Stimulated activated naive CD8-positive, alpha-beta T cell treated with anti-CD3 and anti-CD28 coated beads, Interleukin-15, Interleukin-2, amounts not matched to agents 100 U/mL and 50 U/mL, for 24 hours (primary cell): Measurements from ENCODE around the gene ANKRD13C.
"Not testable (repeated sequence)": the region's sequence is repeated elsewhere in the genome, so short reads cannot be mapped to it uniquely, and the experiment has no call there.

Source experiments
- ATAC-seq: fragments of 150-1000 bp; cut with Tn5 transposase; one replicate; pipeline ENCODE4 v1.10.0; 2021
- DNase-seq: peaks from one replicate; pipeline ENCODE4 v3.0.0; 2021

Gene ANKRD13C, protein sequence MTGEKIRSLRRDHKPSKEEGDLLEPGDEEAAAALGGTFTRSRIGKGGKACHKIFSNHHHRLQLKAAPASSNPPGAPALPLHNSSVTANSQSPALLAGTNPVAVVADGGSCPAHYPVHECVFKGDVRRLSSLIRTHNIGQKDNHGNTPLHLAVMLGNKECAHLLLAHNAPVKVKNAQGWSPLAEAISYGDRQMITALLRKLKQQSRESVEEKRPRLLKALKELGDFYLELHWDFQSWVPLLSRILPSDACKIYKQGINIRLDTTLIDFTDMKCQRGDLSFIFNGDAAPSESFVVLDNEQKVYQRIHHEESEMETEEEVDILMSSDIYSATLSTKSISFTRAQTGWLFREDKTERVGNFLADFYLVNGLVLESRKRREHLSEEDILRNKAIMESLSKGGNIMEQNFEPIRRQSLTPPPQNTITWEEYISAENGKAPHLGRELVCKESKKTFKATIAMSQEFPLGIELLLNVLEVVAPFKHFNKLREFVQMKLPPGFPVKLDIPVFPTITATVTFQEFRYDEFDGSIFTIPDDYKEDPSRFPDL

DNA sequence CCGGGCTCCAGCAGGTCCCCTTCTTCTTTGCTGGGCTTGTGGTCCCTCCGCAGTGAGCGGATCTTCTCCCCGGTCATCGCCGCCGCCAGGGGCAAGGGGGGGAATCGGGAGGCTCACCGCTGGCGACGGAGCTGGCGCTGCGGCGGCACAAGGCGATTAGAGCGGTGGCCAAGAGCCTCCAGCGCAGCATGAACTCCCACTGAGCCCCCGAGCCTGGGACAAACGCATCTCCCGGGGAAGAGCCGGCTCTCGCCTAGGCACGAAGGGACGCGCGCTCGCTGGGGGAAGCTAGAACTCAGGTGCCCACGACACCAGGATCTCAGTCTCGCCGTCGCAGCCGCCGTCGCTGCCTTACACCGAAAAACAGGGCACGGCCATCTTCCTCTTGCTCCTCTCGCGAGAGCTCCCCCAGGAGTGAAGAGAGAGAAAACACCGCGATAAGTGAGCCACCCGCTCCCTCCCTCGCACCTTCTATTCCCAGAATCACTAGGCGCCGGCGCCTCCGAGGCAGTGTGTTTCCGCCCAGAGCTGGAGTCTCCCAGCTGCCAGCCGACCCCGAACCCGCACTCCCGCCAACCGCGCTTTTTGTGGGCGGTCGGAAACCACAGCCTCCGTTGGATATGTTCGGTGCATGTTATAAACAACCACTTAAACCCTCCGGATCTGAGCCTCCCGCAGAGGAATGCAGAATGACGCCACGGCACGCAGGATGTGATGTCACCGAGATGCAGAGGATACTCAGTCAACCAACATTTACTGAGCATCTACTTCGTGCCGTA, at the start of gene ANKRD13C:
ANKRD13C (minus strand) TSS at position 391 of the 779 bp plus-strand sequence; CDS start at position 77, 314 bp downstream.
- DNase-seq (peak; percentile 88), ATAC-seq (peak; percentile 95)

DNA sequence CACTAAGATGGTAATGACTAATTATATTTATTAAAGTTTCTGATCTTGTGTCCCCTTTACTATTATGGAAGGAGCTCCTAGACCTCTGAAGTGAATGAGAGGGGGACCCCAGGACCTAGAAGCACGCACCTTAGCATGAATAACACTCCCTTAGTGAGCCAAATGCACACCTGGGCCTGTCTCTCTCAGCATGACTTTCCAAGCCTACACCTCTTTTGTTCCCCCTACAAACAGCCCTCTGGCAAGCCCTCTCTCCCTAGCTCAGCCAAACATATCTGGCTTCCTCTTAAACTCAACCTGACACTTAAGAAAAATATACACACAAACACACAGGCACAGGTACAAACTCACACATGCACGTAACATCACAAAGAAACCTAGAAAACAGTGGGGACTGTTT, 49.2 kb upstream of the ANKRD13C start:
- DNase-seq (no peak), ATAC-seq (no peak)

- no peak for DNase-seq
- no peak for ATAC-seq
Observed at GRCh38 chr1:70401974-70402373, 47.5 kb upstream of the ANKRD13C start.

DNA sequence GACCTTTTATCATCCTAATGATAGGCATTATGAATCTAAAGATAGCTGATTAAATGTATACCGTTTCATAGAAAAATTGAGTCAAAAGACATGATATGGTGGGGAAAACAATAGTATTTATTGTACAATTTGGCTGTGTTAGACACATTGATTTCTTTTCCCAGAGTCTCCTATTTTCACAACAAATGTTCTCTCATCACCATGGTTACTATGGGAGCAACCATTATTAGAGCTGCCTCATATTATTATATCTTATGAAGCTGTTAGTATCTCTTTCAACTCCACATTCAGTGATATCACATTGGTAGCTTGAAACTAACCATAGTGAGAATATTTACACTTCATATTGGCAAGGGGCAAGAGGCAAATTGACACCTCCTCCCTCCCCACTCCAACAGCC, 45.8 kb upstream of the ANKRD13C start:
- no peak for ATAC-seq

DNA sequence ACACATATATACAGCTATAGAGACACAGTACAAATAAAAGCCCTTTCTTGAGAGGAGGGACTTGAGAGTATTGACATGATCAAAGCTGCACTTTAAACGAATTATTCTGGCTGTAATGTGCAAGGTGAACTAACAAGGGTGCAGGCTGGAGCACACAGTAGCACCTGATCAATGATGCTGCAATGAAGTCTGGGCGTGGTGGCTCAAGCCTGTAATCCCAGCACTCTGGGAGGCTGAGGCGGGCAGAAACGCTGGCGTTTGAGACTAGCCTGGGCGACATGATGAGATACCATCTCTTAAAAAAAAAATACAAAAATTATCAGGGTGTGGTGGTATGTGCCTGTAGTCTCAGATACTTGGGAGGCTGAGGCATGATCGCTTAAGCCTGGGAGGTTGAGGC, 42.5 kb upstream of the ANKRD13C start:
- DNase-seq = no peak
- no peak for ATAC-seq

More for the DNA sequence above, 45.8 kb upstream of the ANKRD13C start:
- no peak for DNase-seq

DNA sequence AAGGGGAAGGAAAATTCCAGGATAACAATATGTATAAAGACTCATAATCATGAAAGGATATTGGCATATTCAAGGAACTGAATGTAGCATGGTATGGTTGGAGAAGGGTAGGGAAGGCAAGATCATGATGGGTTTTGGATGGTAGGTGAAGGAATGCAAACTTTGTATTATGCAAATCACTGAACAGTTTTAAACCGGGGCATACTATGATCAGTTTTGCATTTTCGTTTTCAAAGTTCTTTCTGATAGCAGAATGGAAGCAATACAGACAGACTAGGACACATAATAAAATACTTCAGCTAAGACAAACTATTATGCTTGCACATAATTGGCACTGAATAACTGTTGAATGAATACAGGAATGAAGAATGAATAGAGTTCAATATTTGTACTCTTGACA, 42.1 kb upstream of the ANKRD13C start:
- no peak for DNase-seq

DNA sequence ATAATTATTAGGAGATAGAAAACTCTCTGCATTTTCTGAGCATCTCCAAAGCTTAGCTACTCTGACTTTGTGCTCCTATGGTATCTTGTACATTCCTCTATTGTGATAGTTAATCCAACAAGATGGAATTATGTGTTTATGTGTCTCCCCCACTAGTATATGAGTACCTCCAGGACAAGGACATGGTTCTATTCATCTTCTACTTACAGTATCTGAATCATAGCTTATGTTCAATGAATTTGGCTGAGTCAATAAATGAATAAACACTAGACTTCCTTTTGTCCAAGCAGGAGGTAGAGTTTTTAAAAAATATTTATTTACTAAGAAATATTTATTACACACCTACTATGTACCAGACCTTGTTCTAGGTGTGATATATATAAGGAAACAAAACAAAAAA, 38.1 kb upstream of the ANKRD13C start:
- no peak for DNase-seq
- ATAC-seq = no peak

More for the DNA sequence above, 42.1 kb upstream of the ANKRD13C start:
- no peak for ATAC-seq

DNA sequence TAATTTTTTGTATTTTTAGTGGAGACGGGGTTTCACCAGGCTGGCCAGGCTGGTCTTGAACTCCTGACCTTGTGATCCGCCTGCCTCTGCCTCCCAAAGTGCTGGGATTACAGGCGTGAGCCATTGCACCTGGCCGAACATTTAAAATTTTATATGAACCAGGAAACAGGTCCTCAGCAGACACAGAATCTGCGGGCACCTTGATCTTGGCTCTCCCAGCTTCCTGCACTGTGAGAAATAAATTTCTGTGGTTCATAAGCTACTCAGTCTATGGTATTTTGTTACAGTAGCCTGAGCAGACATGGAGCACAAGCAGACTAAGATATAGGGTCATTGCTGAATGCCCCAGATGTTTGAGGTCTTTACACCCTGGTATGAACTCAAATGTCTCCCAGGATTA, 33.0 kb upstream of the ANKRD13C start:
- ATAC-seq = no peak
- DNase-seq = no peak

DNA sequence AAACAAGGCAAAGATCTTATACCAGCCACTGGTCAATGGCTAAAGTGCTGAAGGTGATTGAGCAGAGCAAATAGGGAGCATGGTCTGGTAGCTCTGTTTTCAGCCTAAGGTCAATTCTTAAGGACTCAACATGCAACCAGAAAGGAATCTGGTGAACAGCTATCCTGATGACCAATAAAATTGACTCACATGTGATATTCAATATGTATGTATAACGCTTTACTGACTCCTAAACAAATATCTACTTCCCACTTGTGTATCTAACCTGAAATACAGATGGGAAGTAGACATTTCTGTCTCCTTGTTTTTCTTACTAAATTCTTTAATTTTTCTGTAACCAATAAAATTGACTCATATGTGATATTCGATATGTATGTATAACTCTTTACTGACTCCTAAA, 31.6 kb upstream of the ANKRD13C start:
- DNase-seq = no peak

GRCh38 chr1:70385477-70385876, 31.0 kb upstream of the ANKRD13C start:
- DNase-seq (no peak), ATAC-seq (no peak)

More for the DNA sequence above, 31.6 kb upstream of the ANKRD13C start:
- ATAC-seq = no peak

GRCh38 chr1:70384542-70384941, 30.0 kb upstream of the ANKRD13C start:
- DNase-seq (no peak), ATAC-seq (no peak)

GRCh38 chr1:70383483-70383882, 29.0 kb upstream of the ANKRD13C start:
- DNase-seq (no peak), ATAC-seq (no peak)

DNA sequence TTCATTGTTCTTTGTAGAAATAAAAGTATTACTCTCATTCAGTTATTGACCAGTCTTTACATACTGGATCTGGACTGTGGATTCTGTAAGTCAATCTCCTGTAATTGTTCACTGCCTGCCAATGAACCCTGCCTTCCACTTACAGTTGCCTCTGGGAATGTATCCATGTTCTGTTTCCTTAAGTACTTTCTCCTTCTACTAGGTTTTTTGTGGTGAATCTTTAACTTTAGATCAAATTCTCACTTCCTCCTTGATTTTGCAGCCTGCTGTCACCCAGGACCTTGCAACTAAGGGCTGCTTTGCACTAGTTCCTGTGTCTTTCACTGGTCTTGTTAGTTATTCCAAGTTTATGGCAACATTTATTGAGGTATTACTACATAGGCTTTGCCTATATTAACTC, 28.2 kb upstream of the ANKRD13C start:
- DNase-seq (no peak), ATAC-seq (no peak)

GRCh38 chr1:70376196-70376595, 21.7 kb upstream of the ANKRD13C start:
- no peak for ATAC-seq

GRCh38 chr1:70373580-70373979, 19.1 kb upstream of the ANKRD13C start:
- not testable (repeated sequence) for DNase-seq, ATAC-seq

More at GRCh38 chr1:70376196-70376595, 21.7 kb upstream of the ANKRD13C start:
- DNase-seq = no peak

- DNase-seq = no peak
- no peak for ATAC-seq
Observed at GRCh38 chr1:70372426-70372825, 17.9 kb upstream of the ANKRD13C start.

DNA sequence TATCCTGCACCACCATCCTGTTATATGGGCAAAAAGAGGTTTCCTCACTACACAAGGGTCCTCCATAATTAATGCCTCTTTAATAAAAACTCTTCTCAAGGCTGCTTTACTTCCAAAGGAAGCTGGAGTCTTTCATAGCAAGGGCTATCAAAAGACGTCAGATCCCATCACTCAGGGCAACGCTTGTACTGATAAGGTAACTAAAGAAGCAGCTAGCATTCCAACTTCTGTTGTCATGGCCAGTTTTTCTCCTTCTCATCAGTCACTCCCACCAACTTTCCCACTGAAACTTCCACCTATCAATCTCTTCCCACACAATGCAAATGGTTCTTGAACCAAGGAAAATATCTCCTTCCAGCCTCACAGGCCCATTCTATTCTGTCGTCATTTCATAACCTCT, 17.1 kb upstream of the ANKRD13C start:
- DNase-seq, ATAC-seq: not testable (repeated sequence)

- not testable (repeated sequence) for DNase-seq, ATAC-seq
Observed at GRCh38 chr1:70367397-70367796, 12.9 kb upstream of the ANKRD13C start.

- not testable (repeated sequence) for ATAC-seq, DNase-seq
Observed at GRCh38 chr1:70366997-70367396, 12.5 kb upstream of the ANKRD13C start.

DNA sequence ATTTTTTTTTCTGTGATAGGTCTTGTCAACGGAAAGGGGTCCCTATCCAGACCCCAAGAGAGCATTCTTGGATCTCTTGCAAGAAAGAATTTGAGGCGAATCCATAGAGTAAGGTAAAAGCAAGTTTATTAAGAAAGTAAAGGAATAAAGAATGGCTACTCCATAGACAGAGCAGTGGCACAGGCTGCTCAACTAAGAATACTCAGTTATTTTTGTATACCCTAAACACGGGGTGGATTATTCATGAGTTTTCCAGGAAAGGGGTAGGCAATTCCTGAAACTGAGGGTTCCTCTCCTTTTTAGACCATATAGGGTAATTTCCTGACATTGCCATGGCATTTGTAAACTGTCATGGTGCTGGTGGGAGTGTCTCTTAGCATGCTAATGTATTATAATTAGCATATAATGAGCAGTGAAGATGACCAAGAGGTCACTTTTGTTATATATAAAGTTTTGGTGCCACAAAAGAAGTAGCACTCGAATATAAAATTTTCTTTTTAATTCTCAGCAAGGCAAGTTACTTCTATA, 12.0 kb upstream of the ANKRD13C start:
- ATAC-seq = not testable (repeated sequence)

GRCh38 chr1:70364439-70364838, 9.9 kb upstream of the ANKRD13C start:
- ATAC-seq (no peak), DNase-seq (no peak)

More for the DNA sequence above, 12.0 kb upstream of the ANKRD13C start:
- not testable (repeated sequence) for DNase-seq

- ATAC-seq = no peak
- no peak for DNase-seq
Observed at GRCh38 chr1:70361727-70362398, 7.3 kb upstream of the ANKRD13C start.
